Erythroblast (primary cell): ENCODE results near the gene CITED2.

Experiments used
- GATA1 ChIP-seq: IDR thresholded peaks from 2 replicates; pipeline ENCODE4 v1.6.1; 2011; ENCODE audit warnings: low read depth, mild to moderate bottlenecking, control low read depth, low read length, moderate library complexity
- POLR2A ChIP-seq: IDR thresholded peaks from 2 replicates; pipeline ENCODE4 v1.6.1; 2011; ENCODE audit warnings: mild to moderate bottlenecking, low read length

- TF ChIP-seq POLR2A (no peak), GATA1 (no peak)
These were observed 36.6 kb downstream of the CITED2 start for GRCh38 chr6:139337830-139338229.
